ENCODE data around the gene CUEDC1.

The CUEDC1 gene

DNA sequence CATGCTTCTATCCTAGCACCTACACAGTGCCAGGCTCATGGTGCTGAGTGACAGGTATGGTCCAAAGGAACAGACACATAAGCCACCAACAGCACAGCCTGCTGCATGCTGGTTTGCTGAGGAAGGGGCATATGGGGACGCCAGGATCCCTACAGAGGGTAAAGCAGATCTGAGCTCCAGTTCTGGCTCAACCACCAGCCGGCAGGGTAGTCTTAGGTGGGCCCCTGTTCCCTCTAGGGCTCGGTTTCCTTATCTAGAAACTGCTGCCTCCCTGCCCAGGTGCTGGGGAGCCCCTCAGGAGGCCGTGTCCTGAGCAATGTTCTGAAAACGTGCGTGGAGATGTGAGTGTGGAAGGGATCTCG is 81.2 kb downstream of the CUEDC1 start:
- DNase-seq = no peak

DNA sequence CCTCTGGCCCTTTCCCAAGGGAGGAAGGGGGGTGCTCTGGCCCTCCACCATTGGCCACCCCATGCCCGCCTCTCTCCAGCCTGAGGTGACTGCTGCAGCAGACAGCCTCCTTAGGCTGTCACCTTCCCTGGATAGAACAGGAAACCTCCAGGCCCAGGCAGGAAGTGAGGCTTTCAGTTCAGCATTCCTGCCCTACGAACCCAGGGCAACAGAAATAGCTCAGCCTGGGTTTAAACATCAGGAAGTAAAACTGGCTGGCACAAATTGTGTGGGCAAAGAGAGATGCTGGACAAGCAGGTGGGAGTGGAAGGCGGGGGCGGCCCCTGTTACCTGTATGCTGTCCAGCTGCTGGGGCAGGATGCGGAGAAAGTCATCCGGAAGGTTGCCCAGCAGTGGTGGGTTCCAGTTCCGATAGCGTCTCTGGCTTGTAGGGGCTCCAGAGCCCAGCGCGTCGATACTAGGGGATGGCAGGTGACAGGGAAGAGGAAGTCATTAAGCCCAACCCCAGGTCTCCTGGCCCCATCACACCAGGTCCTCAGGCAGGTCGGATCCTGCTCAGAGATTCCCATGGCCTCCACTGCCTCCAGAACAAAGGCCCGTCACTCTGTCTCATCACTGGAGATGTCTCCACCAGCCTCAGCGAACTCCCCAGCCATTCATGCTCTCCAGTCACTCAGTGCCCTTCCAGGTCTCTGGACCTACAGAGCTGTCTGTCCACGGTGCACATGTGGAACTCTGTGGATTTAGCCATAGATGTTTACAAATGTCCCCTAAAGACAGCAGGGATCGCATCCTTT is 81.8 kb downstream of the CUEDC1 start:
- no peak for DNase-seq

DNA sequence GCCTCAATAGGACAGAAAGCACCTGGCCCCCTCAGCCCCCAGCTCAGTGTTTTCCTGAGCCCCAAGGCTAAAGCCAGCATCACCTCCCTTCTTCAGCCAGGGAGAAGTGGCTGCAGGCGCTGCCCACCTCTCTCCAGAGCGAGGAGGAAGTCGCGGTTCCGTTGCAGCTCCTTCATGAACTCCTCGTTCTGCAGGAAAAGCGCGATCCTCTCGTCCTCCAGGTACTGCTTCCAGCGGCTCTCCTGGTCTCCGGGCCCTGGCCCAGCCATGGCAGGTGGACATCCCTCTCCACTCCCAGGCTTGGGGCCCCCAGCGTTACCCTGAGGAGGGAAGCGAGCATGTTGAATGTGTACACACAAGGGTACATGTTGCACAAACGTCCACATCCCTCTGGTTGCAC is 82.7 kb downstream of the CUEDC1 start:
- no peak for DNase-seq

DNA sequence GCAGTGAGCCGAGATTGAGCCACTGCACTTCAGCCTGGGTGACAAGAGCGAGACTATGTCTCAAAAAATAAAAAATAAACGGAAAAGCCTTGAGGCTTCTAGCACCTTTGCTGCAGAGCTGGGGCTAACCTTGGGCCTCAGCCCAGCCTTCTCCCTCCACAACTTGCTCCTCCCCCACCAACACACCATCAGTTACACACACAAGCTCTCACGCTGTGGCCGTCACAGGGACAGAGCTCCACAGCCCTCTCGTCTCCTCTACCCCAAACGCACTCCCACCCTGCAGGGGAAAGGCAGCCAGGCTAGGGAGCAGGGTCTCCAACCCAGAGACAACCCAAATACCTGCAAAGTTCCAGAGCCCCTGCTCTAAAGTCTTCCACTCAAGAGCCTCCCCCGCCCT is 83.3 kb downstream of the CUEDC1 start:
- DNase-seq = no peak

DNA sequence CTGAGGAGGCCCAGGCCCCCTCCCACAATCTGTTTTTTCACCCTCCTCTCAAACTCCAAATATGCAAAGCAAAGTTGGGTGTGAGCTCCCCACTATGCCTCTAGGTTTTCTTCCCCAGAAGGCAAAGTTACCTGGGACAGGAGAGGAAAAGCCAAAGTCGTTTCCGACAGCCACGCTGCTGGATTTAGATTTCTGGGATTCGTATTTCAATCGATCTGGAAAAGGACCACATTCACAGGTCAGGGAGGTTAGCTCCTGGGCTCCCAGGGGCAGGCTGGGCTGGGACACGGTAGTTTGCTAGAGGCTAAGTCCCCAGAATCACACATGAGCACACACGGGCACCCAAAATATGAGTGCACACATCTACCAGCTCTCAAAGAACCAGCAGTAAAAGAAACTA is 84.1 kb downstream of the CUEDC1 start:
- DNase-seq = no peak

DNA sequence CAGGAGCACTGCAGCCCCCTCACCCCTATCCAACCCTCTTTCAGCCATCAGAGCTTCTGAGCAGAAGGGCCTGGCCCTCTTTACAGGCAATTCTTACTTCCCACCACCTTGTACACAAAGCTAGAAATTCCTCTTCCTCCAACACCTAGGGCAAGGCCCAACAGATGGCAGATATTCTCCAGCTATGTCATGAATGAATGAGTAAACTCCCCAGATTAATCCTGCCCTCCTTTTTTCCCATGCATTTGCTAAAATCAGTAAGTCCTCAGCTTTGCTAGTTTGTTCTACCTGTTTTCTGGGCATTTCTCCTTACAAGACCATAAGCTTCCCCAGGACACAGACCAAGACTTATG is 85.0 kb downstream of the CUEDC1 start:
- no peak for DNase-seq

DNA sequence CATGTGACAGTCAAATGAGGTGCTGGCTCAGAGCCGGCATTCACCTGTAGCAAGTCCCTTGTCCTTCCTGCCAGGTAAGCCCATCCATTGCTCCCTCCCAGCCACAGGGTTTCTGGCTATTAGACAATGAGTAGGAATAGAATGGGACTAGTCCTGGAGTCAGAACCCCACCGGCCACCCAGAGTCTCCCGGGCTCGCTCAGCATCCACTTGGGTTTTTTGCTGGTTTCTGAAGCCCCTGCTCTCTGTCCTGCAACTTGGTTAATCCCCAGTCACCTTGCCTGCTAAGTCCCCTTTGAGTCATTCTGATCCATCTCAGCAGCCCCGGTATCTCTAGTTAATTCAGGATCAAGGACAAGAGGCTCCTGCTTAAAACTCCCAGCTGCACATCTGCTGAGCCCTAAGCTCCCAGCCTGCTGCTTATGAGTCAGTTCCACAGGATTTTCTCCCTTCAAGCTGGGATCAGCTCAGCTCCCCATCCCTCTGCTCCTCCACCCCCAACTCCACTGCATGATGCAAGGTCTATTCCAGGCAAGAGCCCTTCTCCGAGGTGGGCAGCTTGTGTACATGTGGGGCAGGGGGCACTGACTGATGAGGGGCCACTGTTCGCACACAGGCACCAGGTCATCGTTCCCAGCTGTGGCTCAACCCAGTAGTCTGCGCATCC is 85.5 kb downstream of the CUEDC1 start:
- DNase-seq = no peak

DNA sequence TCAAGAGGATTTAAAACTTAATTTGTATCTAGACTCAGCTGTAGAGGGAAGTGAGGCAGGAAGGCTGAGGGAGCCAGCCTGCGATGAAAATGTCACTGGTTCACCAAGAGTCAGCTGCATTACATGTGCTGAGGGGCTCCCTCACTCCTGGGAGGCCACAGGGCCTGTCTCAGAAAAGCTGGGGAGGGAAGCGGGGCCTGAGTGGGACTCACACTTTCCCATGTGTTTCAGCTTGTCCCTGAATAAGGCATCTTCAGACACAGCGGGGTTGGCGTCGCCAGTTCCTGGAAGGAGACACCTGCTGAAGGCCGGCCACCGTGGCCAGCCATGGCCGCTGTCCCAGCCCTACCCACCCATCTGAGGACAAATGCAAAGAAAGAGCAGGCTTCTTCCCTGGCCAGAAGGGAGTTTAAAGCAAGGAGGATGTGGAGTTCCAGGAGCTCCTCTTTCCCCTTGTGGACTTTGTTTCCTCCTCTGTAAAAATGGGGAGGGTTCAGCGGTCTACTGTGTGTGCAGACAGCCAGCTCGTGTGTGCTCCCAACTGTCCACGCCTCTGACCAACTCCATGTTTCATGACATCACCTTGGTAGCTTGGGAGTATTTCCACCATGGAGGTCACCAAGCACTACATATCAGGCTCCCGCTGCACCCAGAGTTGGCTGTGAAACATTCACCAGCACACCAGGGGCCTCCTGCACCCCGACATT is 86.1 kb downstream of the CUEDC1 start:
- no peak for DNase-seq

DNA sequence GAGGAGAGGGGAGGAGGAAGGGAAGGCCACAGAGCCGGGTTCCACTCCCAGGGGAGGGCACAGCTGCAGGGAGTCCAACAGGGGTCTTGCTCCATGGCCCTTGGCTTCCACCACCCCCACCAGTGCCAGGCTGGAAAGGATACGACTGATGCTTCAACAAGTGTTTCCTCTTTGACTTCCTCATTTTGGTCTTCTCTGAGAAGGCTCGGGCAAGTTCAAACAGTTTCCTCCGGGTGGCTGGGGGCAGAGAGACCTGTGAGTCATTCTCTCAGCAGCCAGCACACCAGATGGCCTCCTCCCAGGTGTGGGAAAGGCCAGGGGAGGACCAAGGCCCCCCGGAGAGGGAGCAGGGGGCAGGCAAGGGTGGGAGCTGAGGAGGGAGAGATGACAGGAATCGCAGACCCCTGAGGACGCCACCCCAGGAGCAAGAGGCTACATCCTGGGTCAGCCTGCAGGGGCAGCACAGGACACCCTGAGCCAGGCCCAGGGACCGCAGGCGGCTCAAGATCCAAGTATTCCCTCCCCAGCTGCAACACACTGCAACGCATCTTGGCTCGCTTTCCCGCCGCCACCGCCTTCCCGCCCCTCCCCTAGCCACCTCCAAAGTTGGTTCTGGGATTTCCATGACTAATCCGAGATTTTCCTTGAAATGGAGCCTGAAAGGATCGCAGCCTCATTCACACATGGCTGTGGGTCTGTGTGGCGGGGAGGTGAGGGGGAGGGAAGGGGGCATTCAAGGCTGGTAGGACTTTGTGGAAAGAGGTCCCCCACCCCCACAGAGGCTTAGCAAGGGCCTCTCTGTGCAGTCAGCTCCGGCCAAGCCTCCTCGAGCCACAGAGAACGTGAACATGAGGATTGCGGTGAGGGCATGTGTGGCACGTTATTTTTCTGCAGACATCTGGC is 87.0 kb downstream of the CUEDC1 start:
- DNase-seq = no peak

DNA sequence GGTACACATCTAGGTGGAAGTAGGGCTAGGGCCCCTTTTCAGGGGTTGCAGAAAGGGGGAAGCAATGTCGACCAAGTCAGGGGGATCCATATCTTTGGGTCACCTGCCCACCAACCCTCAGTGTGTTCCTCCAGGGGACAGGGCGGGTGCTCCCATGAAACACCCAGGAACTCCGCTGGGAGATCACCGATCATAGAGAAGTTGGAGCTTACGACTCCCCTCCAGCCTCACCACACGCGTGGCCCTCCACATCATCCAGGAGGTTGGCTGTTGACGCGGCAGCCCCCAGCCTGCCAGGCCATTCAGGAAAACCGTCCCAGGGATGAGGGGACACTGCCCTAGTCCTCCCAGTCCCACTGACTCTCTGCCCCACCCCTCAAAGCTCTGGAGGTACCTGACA is 88.1 kb downstream of the CUEDC1 start:
- no peak for DNase-seq

DNA sequence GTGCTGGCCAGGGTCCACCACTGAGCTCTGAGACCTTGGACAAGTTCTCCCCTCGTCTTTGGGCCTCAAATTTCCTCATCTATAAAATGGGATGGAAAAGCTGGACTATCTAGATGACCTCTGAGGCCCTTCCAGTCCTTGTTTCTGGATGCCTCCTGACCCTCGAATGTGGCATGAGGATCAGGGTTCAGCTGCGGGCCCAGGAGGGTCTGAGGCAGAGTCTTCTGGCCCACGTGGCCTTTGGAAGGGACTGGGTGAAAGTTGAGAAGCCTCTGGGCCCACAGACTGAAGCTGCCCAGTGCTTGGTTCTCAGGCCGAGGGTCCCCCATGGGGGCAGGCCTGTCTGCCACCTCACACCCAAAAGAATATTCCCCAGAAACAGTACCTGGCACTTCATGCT is 88.5 kb downstream of the CUEDC1 start:
- DNase-seq = no peak

DNA sequence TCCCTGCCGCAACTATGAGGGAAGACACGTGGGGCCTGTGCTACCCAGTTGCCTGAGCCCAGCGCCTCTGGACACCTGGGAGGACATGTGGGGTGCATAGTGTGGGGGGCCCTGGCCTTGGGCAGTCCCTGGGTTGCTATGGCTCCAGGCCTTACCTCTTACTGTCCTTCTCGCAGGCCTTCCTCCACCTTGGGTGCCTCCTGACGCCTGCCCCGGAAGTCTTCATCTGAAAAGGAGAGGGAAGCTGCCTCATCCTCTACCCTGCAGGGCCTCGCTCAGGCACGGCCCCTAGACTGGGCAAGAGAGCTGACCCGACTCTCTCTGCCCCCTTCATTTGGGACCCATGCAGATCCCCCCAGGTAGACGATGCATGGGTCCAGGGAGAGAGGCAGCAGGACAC is 88.9 kb downstream of the CUEDC1 start:
- DNase-seq = no peak

DNA sequence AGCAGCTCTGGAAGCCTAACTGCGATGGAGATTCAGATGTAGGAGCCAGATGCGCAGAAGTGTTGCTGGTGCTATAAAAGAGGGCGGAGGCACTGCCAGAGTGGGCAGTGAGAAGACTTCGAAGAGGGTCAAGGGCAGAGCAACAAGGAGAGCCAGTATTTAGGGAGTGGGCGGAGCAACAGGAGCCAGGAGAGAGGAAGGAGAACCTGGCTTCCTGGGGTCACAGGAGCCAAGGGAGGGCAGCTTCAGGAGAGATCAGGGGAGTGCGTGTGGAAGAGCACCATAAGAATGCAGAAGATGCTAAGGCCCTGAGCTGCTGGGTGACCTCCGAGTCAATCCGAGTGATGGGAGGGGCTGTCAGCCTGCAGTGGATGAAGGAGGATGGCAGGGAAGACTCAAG is 90.9 kb downstream of the CUEDC1 start:
- DNase-seq = no peak

DNA sequence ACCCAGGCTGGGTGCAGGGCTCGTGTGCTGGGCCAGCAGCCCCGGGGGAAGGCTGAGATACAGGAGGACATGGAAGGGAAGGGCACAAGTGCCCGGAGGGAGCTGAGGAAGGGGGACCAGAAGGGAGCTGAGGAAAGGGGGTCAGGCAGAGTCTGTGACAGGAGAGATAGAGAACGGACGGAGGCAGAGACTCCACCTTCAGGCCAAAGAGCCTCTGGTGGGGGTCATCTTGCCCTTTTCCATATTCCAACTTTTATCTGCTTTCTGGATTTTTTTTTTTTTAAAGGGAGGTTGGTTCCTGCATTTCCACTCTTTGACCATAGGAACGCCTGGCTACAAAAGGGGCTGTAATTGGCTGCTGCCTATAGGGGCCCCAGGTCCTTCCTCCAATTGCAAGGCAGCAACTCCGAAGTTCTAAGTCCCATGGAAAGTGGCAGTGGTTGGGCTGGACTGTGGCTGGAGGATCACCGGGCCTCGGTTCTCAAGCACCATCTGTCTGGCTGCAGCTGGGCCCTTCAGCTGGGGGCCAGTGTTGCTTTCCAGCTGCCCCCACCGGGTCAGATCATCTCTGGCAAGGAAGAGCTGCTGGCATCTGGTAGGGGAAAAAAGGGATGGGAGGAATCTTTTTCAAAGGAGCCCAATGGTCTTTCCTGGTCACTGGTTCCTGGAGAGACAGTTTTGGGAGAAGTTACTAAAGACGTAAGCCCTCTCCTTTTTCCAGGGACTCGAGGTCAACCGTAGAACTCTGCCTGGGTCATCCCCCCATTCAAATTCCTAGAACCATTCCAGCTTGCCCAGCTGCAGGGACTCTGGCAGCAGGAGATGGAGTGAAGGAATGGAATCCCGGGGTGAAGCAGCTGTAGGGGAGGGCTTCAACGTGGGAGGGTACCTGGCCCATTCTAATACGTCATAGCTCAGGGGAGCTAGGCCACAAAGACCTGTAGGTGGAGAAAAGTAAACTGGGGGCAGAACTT is 92.2 kb downstream of the CUEDC1 start:
- DNase-seq = no peak

DNA sequence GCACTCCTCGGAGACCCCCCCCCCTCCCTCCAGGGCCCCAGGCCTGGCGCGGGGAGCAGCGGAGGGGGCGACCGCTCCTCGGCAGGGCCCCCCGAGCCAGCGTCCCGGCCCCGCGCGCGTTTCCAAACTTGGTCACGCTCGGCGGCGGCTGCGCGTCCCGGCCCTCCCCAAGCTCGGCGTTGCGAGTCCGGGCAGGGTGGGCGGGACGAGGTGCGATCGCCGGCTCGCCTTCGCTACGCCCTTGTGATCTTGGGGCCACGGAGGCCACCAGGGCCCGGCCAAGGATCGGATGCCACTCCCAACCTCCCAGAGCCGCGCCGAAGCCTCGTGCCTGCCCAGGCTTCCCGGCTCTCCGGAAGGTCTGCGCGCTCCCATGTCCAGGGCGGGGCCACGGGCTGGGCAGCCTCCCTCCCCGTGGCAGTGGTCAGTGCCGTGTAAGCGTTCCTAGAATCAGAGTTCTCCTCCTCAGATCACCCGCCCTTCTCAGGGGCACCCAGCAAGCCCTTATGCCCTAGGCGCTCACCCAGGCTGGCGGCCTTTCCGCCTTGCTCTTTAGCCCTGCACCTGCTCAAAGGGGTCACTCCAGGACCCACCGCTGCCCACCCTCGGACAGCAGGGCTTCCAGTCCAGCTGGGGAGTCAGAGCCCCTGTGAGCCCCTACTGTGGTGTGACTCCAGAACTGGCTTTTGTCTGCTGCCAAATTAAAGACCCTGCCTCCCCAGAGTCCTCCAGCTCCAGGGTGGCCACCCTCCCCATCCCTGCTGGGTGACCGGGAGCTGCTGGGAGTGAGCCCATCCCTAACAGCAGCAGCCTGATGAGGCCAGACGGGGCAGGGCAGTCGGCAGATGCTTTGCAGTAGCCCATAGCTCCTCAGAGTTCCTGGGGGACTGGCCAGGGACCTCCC is 93.2 kb downstream of the CUEDC1 start:
- DNase-seq = peak; percentile 43

DNA sequence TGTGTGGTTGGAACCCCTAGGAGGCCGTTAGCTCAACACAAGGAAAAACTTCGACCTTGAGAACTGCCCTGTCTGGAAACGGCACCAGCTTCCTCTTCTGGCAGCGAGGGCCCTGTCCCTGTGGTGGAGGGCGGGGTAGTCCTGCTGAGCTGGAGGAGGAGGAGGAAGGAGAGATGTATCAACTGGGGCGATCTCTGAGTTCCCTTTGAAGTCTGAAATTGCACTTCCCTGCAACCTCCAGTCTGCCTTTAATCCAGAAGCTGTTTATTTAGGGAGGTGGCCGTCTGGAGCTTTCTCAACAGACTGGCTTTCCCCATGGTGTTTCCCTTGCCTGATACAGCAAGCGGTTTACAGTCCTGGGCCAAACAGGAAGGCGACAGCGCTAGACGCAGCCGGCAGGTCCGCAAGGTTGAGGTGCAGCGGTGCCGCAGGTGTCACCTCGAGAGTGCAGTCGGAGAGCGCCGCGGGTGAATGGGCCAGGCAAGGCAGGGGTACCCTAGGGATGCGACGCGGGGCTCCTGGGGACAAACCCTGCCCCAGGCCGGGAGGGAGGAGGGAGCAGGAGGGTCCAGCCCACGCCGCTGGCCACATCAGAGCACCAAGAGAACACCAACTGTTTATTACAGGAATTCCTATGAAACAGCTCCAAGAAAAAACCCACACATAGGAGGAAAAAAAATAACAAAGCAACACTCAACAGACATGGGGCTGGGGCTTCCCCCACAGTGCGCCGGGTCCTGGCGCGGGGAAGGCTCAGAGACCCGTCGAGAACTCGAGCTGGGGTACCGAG is 94.0 kb downstream of the CUEDC1 start:
- DNase-seq = no peak

DNA sequence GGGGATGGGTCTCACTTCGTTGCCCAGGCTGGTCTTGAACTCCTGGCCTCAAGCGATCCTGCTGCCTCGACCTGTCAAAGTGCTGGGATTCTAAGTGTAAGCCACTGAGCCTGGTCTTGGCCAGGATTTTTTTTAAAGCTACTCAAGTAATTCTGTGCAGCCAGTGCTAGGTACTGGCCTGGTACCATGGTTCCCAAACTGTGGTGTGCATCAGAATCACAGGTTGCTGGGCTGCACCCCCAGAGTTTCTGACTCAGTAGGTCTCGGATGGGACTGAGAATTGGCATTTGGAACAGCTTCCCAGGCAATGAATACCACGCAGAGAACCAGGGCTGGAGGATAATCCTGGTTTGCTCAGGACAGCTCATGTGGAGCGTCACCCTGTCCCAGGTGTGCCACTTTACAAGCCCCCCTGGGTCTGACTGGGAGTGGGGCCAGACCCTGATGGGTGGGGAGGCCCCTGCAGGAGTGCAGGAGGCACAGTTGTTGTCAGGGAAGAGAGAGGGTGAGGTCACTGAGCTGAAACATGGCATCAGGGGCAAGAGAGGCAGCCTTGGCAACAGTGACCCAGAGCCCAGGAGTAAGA is 94.7 kb downstream of the CUEDC1 start:
- no peak for DNase-seq

DNA sequence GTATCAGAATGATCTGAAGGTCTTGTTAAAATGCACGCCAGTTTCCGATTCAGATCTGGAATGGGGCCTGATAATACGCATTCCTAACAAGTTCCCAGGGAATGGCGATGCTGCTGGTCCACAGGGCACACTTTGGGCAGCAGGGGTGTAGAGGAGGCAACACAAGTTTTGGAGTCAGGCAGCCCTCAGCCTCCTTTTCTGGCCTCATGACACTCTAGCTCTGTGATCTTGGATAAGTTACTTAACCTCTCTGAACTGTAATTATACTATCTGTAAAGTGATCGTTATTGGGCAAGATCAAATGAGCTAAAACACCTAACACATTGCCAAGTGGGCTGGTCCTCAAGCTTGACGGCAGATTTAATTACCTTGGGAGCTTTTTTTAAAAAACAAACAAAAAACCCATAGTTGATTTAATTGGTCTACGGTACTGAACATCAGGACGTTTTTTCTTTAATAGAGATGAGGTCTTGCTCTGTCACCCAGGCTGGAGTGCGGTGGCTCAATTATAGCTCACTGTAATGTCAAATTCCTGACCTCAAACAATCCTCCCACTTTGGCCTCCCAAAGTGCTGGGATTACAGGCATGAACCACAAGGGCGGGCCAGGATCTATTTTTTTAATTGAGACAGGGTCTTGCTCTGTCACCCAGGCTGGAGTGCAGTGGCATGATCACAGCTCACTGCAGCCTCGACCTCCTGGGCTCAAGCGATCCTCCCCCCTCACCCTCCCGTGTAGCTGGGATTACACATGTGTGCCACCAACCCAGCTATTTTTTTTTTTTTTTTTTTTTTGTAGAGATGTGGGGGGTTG is 95.4 kb downstream of the CUEDC1 start:
- DNase-seq = no peak

DNA sequence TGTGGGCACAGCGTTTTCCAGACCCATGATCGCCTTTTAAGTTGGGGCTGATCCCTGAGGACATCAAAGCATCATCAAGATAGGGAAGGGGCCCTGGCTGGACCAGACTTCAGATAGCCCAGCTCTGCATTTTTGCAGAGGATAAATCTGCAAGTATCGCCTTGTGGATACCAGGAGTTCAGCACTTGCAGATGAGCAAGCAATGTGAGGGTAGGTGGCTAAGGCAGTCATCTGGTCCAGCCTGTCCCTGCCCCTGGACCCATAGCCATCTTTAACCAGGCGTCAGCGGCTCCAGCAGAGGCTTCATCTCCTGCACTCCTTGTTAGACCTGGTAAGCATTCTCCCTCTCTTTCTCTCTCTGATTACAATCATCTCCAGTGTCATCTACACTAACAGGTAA is 96.4 kb downstream of the CUEDC1 start:
- DNase-seq = no peak
